Neural cell (in vitro differentiated cells): ENCODE data around the gene MTHFD2.

Source experiments
- EP300 ChIP-seq: fragments of 450-650 bp; conservative IDR thresholded peaks from 2 replicates; pipeline ENCODE4 v1.6.1; 2014; ENCODE audit warnings: antibody characterized with exemption, mild to moderate bottlenecking, moderate library complexity; ENCODE audit not compliant: poor library complexity, severe bottlenecking
- EZH2 ChIP-seq: fragments of 200-600, 300-800 bp; shearing (Covaris generic), sonication (generic); IDR thresholded peaks from 2 replicates; pipeline ENCODE4 v1.6.1; 2014; ENCODE audit warnings: antibody characterized with exemption, low read length, borderline replicate concordance, mild to moderate bottlenecking; ENCODE audit not compliant: insufficient read depth, poor library complexity, severe bottlenecking
- POLR2AphosphoS5 ChIP-seq: IDR thresholded peaks from 2 replicates; pipeline ENCODE4 v1.6.1; 2012
- SMC3 ChIP-seq: fragments of 450-650 bp; conservative IDR thresholded peaks from 2 replicates; pipeline ENCODE4 v1.6.1; 2014; ENCODE audit warnings: antibody characterized with exemption, mild to moderate bottlenecking, moderate library complexity; ENCODE audit not compliant: poor library complexity
- TAF1 ChIP-seq: IDR thresholded peaks from 2 replicates; pipeline ENCODE4 v1.6.1; 2012; ENCODE audit warnings: low read depth
- TF ChIP-seq, protein P1 (sequence below): fragments of 450-650 bp; IDR thresholded peaks from 2 replicates; pipeline ENCODE4 v1.5.1; 2014; ENCODE audit warnings: antibody characterized with exemption, mild to moderate bottlenecking, moderate library complexity; ENCODE audit not compliant: poor library complexity, severe bottlenecking
- TF ChIP-seq, protein P2 (sequence below): IDR thresholded peaks from 2 replicates; pipeline ENCODE4 v1.6.1; 2012; ENCODE audit warnings: borderline replicate concordance

DNA sequence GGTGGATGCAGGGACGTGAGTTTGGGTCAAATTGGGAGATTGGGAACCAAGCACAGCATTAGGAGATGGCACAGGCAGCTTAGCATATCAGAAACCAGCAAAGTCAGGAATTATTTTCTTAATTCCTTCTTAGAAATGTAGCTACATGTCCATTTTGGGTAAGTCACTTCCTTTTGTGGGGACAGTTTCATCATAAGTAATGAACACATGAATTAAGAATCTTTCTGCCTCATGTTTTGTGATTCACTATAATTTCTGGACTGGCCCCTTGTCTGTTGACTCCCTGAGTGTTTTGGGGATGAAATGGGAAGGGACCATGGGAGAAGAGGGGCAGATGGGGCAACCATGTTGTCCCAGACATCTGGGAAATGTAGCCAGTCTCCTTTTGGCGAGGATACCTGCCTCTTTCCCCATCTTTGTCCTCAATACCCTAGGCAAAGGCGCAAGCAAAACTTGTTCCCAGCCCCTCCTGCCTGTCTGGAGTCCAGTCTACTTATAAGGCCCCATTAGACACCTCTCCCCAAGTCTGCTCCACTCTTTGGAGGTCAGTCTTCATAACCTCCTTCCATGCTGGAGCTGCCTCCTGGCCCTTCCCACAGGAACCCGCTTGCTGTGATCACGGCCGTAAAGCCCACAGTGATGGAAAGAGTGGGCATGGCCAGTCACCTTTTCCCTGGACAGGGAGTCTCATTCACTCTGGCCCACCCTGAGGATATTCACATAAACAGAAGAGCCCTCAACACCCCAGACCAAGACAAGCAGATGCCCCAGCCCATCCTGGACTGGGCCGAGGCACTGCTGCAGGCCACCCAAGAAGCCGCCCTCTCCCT, 25.7 kb downstream of the MTHFD2 start:
- TF ChIP-seq, protein P1, sequence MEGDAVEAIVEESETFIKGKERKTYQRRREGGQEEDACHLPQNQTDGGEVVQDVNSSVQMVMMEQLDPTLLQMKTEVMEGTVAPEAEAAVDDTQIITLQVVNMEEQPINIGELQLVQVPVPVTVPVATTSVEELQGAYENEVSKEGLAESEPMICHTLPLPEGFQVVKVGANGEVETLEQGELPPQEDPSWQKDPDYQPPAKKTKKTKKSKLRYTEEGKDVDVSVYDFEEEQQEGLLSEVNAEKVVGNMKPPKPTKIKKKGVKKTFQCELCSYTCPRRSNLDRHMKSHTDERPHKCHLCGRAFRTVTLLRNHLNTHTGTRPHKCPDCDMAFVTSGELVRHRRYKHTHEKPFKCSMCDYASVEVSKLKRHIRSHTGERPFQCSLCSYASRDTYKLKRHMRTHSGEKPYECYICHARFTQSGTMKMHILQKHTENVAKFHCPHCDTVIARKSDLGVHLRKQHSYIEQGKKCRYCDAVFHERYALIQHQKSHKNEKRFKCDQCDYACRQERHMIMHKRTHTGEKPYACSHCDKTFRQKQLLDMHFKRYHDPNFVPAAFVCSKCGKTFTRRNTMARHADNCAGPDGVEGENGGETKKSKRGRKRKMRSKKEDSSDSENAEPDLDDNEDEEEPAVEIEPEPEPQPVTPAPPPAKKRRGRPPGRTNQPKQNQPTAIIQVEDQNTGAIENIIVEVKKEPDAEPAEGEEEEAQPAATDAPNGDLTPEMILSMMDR: no peak
- TF ChIP-seq, protein P2, sequence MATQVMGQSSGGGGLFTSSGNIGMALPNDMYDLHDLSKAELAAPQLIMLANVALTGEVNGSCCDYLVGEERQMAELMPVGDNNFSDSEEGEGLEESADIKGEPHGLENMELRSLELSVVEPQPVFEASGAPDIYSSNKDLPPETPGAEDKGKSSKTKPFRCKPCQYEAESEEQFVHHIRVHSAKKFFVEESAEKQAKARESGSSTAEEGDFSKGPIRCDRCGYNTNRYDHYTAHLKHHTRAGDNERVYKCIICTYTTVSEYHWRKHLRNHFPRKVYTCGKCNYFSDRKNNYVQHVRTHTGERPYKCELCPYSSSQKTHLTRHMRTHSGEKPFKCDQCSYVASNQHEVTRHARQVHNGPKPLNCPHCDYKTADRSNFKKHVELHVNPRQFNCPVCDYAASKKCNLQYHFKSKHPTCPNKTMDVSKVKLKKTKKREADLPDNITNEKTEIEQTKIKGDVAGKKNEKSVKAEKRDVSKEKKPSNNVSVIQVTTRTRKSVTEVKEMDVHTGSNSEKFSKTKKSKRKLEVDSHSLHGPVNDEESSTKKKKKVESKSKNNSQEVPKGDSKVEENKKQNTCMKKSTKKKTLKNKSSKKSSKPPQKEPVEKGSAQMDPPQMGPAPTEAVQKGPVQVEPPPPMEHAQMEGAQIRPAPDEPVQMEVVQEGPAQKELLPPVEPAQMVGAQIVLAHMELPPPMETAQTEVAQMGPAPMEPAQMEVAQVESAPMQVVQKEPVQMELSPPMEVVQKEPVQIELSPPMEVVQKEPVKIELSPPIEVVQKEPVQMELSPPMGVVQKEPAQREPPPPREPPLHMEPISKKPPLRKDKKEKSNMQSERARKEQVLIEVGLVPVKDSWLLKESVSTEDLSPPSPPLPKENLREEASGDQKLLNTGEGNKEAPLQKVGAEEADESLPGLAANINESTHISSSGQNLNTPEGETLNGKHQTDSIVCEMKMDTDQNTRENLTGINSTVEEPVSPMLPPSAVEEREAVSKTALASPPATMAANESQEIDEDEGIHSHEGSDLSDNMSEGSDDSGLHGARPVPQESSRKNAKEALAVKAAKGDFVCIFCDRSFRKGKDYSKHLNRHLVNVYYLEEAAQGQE: no peak
- TF ChIP-seq POLR2AphosphoS5 (no peak), TAF1 (no peak), EZH2 (no peak), EP300 (no peak), SMC3 (no peak)
